Caco-2 (cell line): ENCODE data around the gene ADAMTS2. TPM values are rescaled to one million over a fixed set of nuclear protein-coding genes. Genes with fewer than 3 reads are reported as not detected.

Source experiments
- BruUV-seq: library from RNA; stranded (reverse); fragments of 400-500 nt; replicated peaks from 2 replicates; lab custom pipeline; 2021; lab: Mats Ljungman, UMichigan
- CTCF ChIA-PET: fragments of 300-600 bp; sonication (Branson Sonifier 250); formaldehyde crosslinking; loops from one replicate; lab custom pipeline; 2022; ENCODE audit warnings: antibody characterized with exemption; lab: Charles Lee
- POLR2A ChIA-PET: fragments of 300-600 bp; sonication (Branson Sonifier 250); formaldehyde crosslinking; loops from one replicate; lab custom pipeline; 2022; ENCODE audit warnings: antibody characterized with exemption; lab: Charles Lee
- DNase-seq, 2 experiments: peaks; one replicate each; pipeline versions ENCODE4 v3.0.0 to v3.0.0-alpha.2; 2020 to 2022
- H3K27me3 ChIP-seq: replicated peaks from 2 replicates; pipeline ENCODE4 v1.6.0; 2011; ENCODE audit warnings: low read length; ENCODE audit not compliant: control insufficient read depth, insufficient read depth
- H3K36me3 ChIP-seq: 2 replicates; pipeline ENCODE4 v1.5.1; 2011; ENCODE audit warnings: low read length; ENCODE audit not compliant: control insufficient read depth, insufficient read depth
- H3K4me1 ChIP-seq: fragments of 250-450 bp; sonication (Bioruptor Pico); 2 replicates; pipeline ENCODE4 v1.5.1; 2020; ENCODE audit warnings: mild to moderate bottlenecking
- H3K4me3 ChIP-seq: 2 replicates; pipeline ENCODE4 v1.5.1; 2011; ENCODE audit warnings: low read depth, mild to moderate bottlenecking, control low read depth, low read length
- H3K9me3 ChIP-seq: fragments of 250-450 bp; sonication (Bioruptor Pico); 2 replicates; pipeline ENCODE4 v1.5.1; 2020; ENCODE audit warnings: mild to moderate bottlenecking, moderate library complexity
- H3K27ac Mint-ChIP-seq: one replicate; pipeline ENCODE4 v1.8.0; 2022; ENCODE audit warnings: mixed read lengths; ENCODE audit not compliant: unreplicated experiment
- H3K27me3 Mint-ChIP-seq: one replicate; pipeline ENCODE4 v1.8.0; 2022; ENCODE audit warnings: mixed read lengths; ENCODE audit not compliant: insufficient read depth, unreplicated experiment
- H3K36me3 Mint-ChIP-seq: one replicate; pipeline ENCODE4 v1.8.0; 2022; ENCODE audit warnings: mild to moderate bottlenecking, mixed read lengths; ENCODE audit not compliant: insufficient read depth, unreplicated experiment
- H3K4me1 Mint-ChIP-seq: one replicate; pipeline ENCODE4 v1.8.0; 2022; ENCODE audit warnings: low read depth, mixed read lengths; ENCODE audit not compliant: unreplicated experiment
- H3K4me3 Mint-ChIP-seq: one replicate; pipeline ENCODE4 v1.8.0; 2022; ENCODE audit warnings: mild to moderate bottlenecking, moderate library complexity, mixed read lengths; ENCODE audit not compliant: unreplicated experiment
- H3K9me3 Mint-ChIP-seq: one replicate; pipeline ENCODE4 v1.8.0; 2022; ENCODE audit warnings: mixed read lengths; ENCODE audit not compliant: unreplicated experiment
- intact Hi-C: fragments of 100-400 bp; cut with micrococcal nuclease; formaldehyde crosslinking; loops from one replicate; pipeline ENCODE4 v1.10.0; 2022; ENCODE audit not compliant: unreplicated experiment
- total RNA-seq: library from RNA; stranded (reverse); gene quantifications from 2 replicates; pipeline ENCODE4 v1.2.3, GENCODE V29; 2022
- TF ChIP-seq, protein P1 (sequence below), 2 experiments: fragments of 200-600 bp in 1 of 2; IDR thresholded peaks; 1 replicate in 1 of 2; 2 replicates in 1 of 2; pipeline versions ENCODE4 v1.5.1 to v1.8.0; 2011 to 2022; ENCODE audit warnings: antibody characterized with exemption in 1 of 2, control low read depth in 1 of 2, inconsistent platforms in 1 of 2, low read depth in 1 of 2, low read length in 1 of 2, mild to moderate bottlenecking in 1 of 2, moderate library complexity in 1 of 2; ENCODE audit not compliant: insufficient read depth in 1 of 2, severe bottlenecking in 1 of 2, unreplicated experiment in 1 of 2

The ADAMTS2 gene
- total RNA-seq, 1 experiment from 2014 or later, result 0.05 TPM

DNA sequence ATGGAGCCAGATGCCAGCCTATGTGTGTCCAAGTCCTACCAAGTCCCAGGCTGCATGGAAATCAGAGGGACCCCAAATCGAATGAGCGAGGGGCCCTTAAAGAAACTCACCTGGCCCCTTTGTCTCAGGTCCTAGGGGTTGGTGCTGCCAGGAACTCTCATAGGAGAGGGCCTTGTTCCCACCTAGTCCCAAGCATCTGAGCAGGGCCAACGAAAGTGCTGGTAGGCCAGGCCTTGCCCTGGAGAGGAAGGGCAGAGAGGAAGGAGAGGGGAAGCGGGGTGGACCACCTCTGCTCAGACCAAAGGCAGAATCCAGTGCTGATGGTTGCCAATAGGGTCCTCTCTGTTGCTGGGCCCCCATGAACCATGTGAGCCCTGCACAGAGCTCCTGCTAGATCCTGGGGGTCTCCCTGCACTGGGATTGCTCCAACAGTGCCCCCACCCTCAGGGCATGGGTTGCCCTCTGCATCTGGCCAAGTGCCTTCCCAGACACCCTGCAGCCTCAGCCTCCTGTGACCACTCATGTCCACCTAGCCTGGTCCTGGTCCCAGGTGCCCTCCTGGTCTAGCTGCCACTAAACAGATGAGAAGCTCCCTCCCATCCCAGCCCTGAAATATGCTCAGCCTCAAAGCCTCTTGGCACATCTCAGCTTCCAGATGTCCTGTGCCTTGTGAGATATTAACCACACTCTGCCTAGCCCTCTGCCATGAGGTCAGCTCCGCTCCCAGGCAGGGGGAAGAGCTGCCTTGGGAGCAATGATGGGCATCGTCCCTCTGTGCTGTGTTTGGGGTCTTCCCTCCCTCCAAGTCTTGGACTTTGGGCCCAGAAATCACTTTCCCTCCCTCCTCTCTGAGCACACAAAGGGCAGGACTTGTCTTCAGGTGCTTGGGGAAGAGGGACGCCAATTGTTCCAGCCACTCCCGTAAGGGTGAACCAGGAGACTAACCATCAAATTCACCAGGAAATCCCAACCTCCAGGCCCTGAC is 109.6 kb downstream of the ADAMTS2 start:
- H3K4me1 Mint-ChIP-seq, result no peaks in the 10 kb centered on the region
- H3K4me3 Mint-ChIP-seq, result no peak overlapping the region
- H3K9me3 Mint-ChIP-seq, result peaks cover 24% of the 10 kb centered on the region
- Histone ChIP-seq H3K4me3 (no peak overlapping the region), H3K9me3 (peaks cover 13% of the 10 kb centered on the region), H3K36me3 (no peaks in the 10 kb centered on the region), H3K4me1 (no peaks in the 10 kb centered on the region), H3K27me3 (no peaks in the 10 kb centered on the region)
- BruUV-seq, result no TSS peak
- TF ChIP-seq, protein P1, sequence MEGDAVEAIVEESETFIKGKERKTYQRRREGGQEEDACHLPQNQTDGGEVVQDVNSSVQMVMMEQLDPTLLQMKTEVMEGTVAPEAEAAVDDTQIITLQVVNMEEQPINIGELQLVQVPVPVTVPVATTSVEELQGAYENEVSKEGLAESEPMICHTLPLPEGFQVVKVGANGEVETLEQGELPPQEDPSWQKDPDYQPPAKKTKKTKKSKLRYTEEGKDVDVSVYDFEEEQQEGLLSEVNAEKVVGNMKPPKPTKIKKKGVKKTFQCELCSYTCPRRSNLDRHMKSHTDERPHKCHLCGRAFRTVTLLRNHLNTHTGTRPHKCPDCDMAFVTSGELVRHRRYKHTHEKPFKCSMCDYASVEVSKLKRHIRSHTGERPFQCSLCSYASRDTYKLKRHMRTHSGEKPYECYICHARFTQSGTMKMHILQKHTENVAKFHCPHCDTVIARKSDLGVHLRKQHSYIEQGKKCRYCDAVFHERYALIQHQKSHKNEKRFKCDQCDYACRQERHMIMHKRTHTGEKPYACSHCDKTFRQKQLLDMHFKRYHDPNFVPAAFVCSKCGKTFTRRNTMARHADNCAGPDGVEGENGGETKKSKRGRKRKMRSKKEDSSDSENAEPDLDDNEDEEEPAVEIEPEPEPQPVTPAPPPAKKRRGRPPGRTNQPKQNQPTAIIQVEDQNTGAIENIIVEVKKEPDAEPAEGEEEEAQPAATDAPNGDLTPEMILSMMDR (IDR thresholded peaks at IDR 0.05; ENCODE audit: insufficient read depth in 1 of 2, low read depth in 1 of 2, low read length in 1 of 2, severe bottlenecking in 1 of 2, unreplicated experiment in 1 of 2), result no peak
- peak in 1 of 2 experiments; percentile 13 for DNase-seq
- CTCF ChIA-PET, result no interaction called here
- POLR2A ChIA-PET, result no interaction called here
- H3K27me3 Mint-ChIP-seq, result peaks cover 10% of the 10 kb centered on the region
- H3K27ac Mint-ChIP-seq, result no peak overlapping the region
- no peaks in the 10 kb centered on the region for H3K36me3 Mint-ChIP-seq
- intact Hi-C loops, result no loop called here

- H3K27me3 Mint-ChIP-seq, result peaks cover 7% of the 10 kb centered on the region
- H3K27me3 ChIP-seq, result no peaks in the 10 kb centered on the region
- BruUV-seq, result no TSS peak
- no peak overlapping the region for H3K4me3 Mint-ChIP-seq
- ChIA-PET CTCF (no interaction called here), POLR2A (no interaction called here)
- peaks cover 13% of the 10 kb centered on the region for H3K9me3 ChIP-seq
- H3K27ac Mint-ChIP-seq, result no peak overlapping the region
- no peaks in the 10 kb centered on the region for H3K36me3 ChIP-seq
- peaks cover 17% of the 10 kb centered on the region for H3K9me3 Mint-ChIP-seq
- no peak overlapping the region for H3K4me3 ChIP-seq
- no peaks in the 10 kb centered on the region for H3K4me1 ChIP-seq
- intact Hi-C loops, result no loop called here
- H3K36me3 Mint-ChIP-seq, result no peaks in the 10 kb centered on the region
- TF ChIP-seq, protein P1 (IDR thresholded peaks at IDR 0.05; ENCODE audit: insufficient read depth in 1 of 2, low read depth in 1 of 2, low read length in 1 of 2, severe bottlenecking in 1 of 2, unreplicated experiment in 1 of 2), result no peak
- peak in 1 of 2 experiments; percentile 9 for DNase-seq
- no peaks in the 10 kb centered on the region for H3K4me1 Mint-ChIP-seq
Measured at GRCh38 chr5:179234563-179235135, 110.6 kb downstream of the ADAMTS2 start.

GRCh38 chr5:179233909-179234562 is 111.2 kb downstream of the ADAMTS2 start:
- Histone ChIP-seq H3K4me3 (no peak overlapping the region), H3K27me3 (no peaks in the 10 kb centered on the region), H3K36me3 (no peaks in the 10 kb centered on the region), H3K9me3 (peaks cover 13% of the 10 kb centered on the region), H3K4me1 (no peaks in the 10 kb centered on the region)
- no peaks in the 10 kb centered on the region for H3K4me1 Mint-ChIP-seq
- TF ChIP-seq, protein P1 (IDR thresholded peaks at IDR 0.05; ENCODE audit: insufficient read depth in 1 of 2, low read depth in 1 of 2, low read length in 1 of 2, severe bottlenecking in 1 of 2, unreplicated experiment in 1 of 2), result no peak
- CTCF ChIA-PET, result no interaction called here
- H3K27me3 Mint-ChIP-seq, result peaks cover 1% of the 10 kb centered on the region
- no peak overlapping the region for H3K27ac Mint-ChIP-seq
- peaks cover 11% of the 10 kb centered on the region for H3K9me3 Mint-ChIP-seq
- POLR2A ChIA-PET, result no interaction called here
- intact Hi-C loops, result no loop called here
- DNase-seq, result peak in 1 of 2 experiments; percentile 34
- BruUV-seq, result no TSS peak
- no peak overlapping the region for H3K4me3 Mint-ChIP-seq
- H3K36me3 Mint-ChIP-seq, result no peaks in the 10 kb centered on the region
